ENCODE results near the gene DZIP1L.

Gene DZIP1L

GRCh38 chr3:138125548-138126221, 10.3 kb upstream of the DZIP1L start:
- TF ChIP-seq GATA3 (IDR thresholded peaks at IDR 0.05; ENCODE audit: low read depth, low read length): no peak
- TF ChIP-seq GATA2 (IDR thresholded peaks at IDR 0.05; ENCODE audit: low read depth, low read length): no peak

DNA sequence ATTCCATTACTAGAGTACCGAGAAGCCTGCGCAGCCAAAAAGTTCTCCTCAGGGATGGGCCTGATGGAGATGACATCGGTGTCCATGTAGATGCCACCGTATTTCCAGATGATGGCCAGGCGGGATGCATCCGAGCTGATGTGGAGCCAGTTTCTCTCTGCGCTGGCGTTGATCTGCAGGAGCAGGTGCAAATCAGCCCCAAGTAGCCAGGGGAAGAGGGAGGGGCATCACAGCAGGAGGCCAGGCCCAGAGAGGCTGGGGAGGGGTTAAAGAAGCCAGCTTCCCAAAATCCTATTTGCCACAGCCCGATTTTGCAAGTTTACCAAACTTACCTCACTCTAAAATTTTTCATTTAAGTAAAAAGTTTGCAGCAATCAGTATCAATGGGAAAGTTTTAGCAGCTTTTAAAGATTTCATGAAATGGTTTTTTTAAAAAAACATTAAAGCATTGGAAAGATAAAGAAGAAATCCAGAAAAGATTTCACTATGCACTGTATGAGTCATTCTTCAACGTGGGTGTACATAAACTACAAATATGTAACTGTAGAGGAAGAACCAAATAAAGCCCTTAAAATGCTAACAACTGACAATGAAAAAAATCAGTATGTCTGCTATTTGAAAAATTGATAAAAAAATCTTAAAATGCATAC, 9.4 kb upstream of the DZIP1L start:
- TF ChIP-seq GATA2 (IDR thresholded peaks at IDR 0.05; ENCODE audit: low read depth, low read length) (no peak), GATA3 (IDR thresholded peaks at IDR 0.05; ENCODE audit: low read depth, low read length) (no peak)

DNA sequence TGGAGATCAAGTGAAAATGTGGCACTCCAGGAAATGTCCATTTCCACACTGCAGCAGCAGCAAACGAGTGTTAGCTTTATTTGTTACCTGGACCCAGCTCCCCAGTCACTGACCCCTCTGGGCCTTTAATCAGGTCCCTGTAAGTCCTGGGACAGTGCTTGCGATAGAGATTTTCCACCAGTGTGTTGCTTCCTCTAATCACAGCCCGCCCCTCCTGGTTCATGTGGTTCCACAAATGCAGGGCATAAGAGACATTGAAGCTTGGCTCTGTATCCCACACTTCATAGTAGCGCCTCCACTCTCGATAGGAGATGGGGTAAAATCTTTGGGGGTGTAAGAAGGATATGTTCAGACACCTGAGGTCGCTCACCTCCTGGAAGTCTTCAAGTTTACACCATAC, 8.8 kb upstream of the DZIP1L start:
- TF ChIP-seq GATA3 (IDR thresholded peaks at IDR 0.05; ENCODE audit: low read depth, low read length) (no peak), GATA2 (IDR thresholded peaks at IDR 0.05; ENCODE audit: low read depth, low read length) (no peak)

GRCh38 chr3:138119423-138119766, 4.0 kb upstream of the DZIP1L start:
- TF ChIP-seq GATA2 (IDR thresholded peaks at IDR 0.05; ENCODE audit: low read depth, low read length): no peak
- TF ChIP-seq GATA3 (IDR thresholded peaks at IDR 0.05; ENCODE audit: low read depth, low read length): no peak

DNA sequence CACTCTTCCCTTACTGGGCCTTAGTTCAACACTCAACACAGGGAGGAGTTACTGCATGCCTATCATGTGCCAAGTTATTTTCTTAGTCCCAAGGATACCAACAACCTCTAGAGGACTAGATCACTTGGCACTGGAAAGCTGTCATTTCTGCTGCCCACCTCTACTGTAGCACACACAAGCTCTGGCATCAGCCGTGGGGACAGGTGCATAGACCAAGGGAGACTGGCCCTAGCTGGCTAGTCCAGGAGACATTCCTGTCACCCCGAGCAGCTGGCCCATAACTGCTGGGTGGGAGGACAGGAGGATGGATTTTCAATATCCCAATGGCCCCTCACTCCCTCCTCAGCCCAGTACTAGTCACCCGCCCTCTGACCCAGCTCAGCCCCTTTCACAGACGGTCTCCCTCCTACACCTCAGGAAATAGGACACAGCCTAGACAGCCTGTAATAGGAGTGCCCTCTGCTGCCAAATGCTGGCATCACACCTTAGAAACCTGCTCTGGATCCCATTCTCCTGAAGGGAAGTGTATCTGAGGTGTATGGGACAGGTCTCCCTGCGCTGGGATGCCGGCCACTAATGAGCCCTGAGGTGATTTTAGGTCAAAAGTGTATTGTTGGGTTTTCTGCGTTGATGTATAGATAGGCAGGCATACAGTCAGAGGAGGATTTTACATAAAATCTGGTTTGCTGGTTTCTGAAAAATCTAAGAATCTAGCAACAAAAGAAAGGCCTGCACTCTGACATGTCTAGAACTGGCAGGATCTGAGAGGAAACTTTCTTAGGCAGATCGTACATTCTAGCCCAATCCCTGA, 3.4 kb upstream of the DZIP1L start:
- TF ChIP-seq GATA3 (IDR thresholded peaks at IDR 0.05; ENCODE audit: low read depth, low read length): no peak
- no peak for TF ChIP-seq GATA2 (IDR thresholded peaks at IDR 0.05; ENCODE audit: low read depth, low read length)

DNA sequence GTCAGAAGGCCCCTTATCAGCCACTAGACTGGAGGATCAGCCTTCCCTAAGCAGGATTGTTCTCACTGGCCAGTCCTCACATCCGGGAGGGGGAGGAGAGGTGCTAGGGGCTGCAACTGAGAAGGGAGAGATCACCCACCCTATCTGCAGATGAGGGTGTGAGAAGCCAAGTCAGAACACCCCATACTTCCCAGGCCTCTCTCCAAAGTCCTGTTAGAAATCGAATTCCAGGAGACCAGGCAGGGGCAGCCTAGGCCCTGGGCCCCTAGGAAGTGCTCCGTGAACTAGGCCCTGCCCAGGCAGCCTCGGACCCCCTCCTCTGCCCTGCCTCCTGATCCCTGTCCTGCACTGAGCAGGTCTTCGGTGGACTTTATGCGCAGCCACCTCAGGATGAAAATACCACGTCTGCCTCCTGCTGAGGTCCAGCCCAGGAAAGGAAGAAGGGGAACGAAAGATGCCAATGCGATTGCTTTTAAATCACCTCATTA, 933 bp downstream of the DZIP1L start:
- no peak for TF ChIP-seq GATA3 (IDR thresholded peaks at IDR 0.05; ENCODE audit: low read depth, low read length)
- no peak for TF ChIP-seq GATA2 (IDR thresholded peaks at IDR 0.05; ENCODE audit: low read depth, low read length)

DNA sequence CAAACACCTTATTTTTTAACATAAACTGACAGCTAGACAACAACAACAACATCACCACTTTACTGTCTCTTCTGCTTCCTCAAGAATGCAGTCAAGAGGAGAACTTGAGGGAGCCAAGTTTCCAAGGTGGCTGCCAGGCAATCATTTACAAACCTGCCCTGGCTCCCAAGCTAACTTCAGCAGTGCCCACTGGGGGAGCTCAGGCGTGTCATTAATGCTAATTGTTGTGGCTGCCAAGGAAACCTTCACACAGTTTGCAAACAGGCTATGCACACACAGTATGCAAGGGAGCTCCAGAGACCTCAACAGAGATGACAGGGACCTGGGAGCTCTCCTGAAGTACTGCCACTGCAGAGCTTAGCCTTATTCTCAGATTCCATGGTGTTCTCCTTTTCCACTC, 2.1 kb downstream of the DZIP1L start:
- no peak for TF ChIP-seq GATA3 (IDR thresholded peaks at IDR 0.05; ENCODE audit: low read depth, low read length)
- TF ChIP-seq GATA2 (IDR thresholded peaks at IDR 0.05; ENCODE audit: low read depth, low read length): no peak

GRCh38 chr3:138112362-138112761, 3.0 kb downstream of the DZIP1L start:
- TF ChIP-seq GATA2 (IDR thresholded peaks at IDR 0.05; ENCODE audit: low read depth, low read length): no peak
- TF ChIP-seq GATA3 (IDR thresholded peaks at IDR 0.05; ENCODE audit: low read depth, low read length): no peak

DNA sequence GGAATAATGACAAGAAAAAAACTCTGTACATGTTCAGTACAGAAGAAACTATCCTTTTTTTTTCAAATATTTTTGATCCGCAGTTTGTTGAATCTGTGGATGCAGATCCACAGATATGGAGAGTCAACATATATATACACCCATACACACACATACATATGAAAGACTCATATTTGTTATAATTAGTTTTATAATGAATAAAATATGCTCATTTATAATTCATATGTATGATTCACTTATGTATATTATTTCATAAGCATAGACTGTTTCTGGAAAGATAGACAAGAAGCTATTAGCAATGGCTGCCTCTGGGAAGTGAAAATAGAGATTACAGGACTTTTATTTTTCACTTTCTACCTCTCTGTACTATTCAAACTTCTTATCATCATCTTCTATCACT, 9.8 kb downstream of the DZIP1L start:
- TF ChIP-seq GATA2 (IDR thresholded peaks at IDR 0.05; ENCODE audit: low read depth, low read length): no peak
- no peak for TF ChIP-seq GATA3 (IDR thresholded peaks at IDR 0.05; ENCODE audit: low read depth, low read length)

- TF ChIP-seq GATA2 (IDR thresholded peaks at IDR 0.05; ENCODE audit: low read depth, low read length): no peak
- no peak for TF ChIP-seq GATA3 (IDR thresholded peaks at IDR 0.05; ENCODE audit: low read depth, low read length)
These were observed 11.9 kb downstream of the DZIP1L start for GRCh38 chr3:138103466-138103865.

DNA sequence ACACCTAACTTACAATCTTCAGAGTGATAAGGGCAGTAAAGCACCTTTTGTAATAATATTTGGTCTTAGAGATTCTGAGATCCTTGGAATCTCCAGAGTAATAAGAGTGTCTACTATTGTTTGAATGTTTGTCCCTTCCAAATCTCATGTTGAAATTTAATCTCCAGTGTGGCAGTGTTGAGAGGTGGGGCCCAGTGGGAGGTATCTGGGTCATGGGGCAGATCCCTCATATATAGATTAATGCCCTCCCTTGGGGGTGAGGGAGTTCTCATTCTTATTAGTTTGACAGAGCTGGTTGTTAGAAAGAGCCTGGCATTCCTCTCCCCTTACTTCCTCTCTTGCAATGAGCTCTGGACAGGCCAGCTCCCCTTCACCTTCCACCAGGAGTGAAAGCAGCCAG, 16.0 kb downstream of the DZIP1L start:
- no peak for TF ChIP-seq GATA3 (IDR thresholded peaks at IDR 0.05; ENCODE audit: low read depth, low read length)
- no peak for TF ChIP-seq GATA2 (IDR thresholded peaks at IDR 0.05; ENCODE audit: low read depth, low read length)

- no peak for TF ChIP-seq GATA2 (IDR thresholded peaks at IDR 0.05; ENCODE audit: low read depth, low read length)
- TF ChIP-seq GATA3 (IDR thresholded peaks at IDR 0.05; ENCODE audit: low read depth, low read length): no peak
These were observed 17.9 kb downstream of the DZIP1L start for GRCh38 chr3:138097192-138098172.

- no peak for TF ChIP-seq GATA3 (IDR thresholded peaks at IDR 0.05; ENCODE audit: low read depth, low read length)
- TF ChIP-seq GATA2 (IDR thresholded peaks at IDR 0.05; ENCODE audit: low read depth, low read length): no peak
These were observed 21.7 kb downstream of the DZIP1L start for GRCh38 chr3:138093721-138094120.
